ENCODE measurements around the gene MOGAT1. TPM values are rescaled to one million over a fixed set of nuclear protein-coding genes. Genes with fewer than 3 reads are reported as not detected.

The MOGAT1 gene
- total RNA-seq, 3 donors from 2014 or later (not counting 1 experiment from before 2014, with no cell fraction given), result not detected

DNA sequence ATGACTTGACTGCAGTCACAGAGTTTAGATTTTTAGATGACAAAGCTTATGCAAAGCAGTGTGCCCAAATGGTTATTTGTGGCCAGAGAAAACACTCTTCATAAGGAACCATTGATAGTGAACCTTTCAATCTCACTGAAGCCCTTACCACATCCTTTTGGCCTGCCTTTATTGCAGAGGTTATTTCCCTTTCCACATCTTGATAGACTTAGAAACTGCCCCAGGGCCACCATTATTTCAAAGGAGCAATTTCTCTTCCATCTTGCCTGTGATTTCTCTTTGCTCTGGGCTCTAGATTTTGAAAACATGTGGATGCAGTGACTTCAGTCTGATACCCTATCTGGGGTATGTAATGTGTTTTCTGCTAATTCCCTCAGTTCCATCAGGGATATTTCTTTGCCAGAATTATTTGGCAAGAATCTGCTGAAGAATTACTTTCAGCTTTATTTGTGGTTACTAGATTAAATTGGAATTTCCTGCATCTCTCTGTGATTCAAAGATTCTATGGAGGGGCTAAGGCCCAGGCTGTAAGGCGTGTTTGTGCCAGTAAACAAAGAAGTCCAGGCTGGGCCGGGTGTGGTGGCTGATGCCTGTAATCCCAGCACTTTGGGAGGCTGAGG is 51.0 kb downstream of the MOGAT1 start:
- H3K27ac Mint-ChIP-seq, result no peak overlapping the region
- H3K36me3 Mint-ChIP-seq, result no peaks in the 10 kb centered on the region
- Histone ChIP-seq H3K27ac (ENCODE audit: low read length) (no peak overlapping the region), H3K27me3 (ENCODE audit: control insufficient read depth, insufficient read depth, low read length) (no peaks in the 10 kb centered on the region), H3K4me3 (ENCODE audit: low read length) (no peak overlapping the region), H3K36me3 (ENCODE audit: control insufficient read depth, insufficient read depth, low read length) (no peaks in the 10 kb centered on the region), H3K4me1 (ENCODE audit: control insufficient read depth, insufficient read depth, low read length) (no peaks in the 10 kb centered on the region), H3K9me3 (ENCODE audit: control insufficient read depth, insufficient read depth, low read length) (no peaks in the 10 kb centered on the region)
- no peak for ATAC-seq
- no peaks in the 10 kb centered on the region for H3K9me3 Mint-ChIP-seq
- H3K4me3 Mint-ChIP-seq, result no peak overlapping the region
- TF ChIP-seq, protein P1, sequence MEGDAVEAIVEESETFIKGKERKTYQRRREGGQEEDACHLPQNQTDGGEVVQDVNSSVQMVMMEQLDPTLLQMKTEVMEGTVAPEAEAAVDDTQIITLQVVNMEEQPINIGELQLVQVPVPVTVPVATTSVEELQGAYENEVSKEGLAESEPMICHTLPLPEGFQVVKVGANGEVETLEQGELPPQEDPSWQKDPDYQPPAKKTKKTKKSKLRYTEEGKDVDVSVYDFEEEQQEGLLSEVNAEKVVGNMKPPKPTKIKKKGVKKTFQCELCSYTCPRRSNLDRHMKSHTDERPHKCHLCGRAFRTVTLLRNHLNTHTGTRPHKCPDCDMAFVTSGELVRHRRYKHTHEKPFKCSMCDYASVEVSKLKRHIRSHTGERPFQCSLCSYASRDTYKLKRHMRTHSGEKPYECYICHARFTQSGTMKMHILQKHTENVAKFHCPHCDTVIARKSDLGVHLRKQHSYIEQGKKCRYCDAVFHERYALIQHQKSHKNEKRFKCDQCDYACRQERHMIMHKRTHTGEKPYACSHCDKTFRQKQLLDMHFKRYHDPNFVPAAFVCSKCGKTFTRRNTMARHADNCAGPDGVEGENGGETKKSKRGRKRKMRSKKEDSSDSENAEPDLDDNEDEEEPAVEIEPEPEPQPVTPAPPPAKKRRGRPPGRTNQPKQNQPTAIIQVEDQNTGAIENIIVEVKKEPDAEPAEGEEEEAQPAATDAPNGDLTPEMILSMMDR (IDR thresholded peaks at IDR 0.05), result no peak
- no peaks in the 10 kb centered on the region for H3K27me3 Mint-ChIP-seq (ENCODE audit: low read depth in 2 of 2)
- intact Hi-C loops (cut with micrococcal nuclease), result no loop called here
- no peaks in the 10 kb centered on the region for H3K4me1 Mint-ChIP-seq
- DNase-seq, result no peak
- WGBS (ENCODE audit: insufficient coverage), result 92% methylated on average over 2 of the region's 2 CpGs

DNA sequence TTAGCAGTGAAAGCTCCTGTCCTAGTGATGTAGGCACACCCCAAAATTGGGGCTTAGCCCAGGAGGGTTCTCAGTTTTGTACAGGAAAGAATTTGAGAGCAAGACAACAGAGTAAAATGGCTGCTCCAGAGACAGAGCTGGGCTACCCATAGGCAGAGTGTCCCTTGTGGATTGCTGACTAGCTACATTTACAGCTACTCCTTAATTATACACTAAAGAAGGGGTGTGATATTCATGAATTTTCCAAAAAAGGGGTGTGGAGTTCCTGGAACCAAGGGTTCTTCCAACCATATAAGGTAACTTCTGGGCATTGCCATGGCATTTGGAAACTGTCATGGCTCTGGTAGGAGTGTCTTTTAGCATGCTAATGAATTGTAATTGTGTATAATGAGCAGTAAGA is 52.8 kb downstream of the MOGAT1 start:
- no peak overlapping the region for H3K27ac Mint-ChIP-seq
- DNase-seq, result no peak
- intact Hi-C loops (cut with micrococcal nuclease), result no loop called here
- H3K36me3 Mint-ChIP-seq, result no peaks in the 10 kb centered on the region
- TF ChIP-seq, protein P1 (IDR thresholded peaks at IDR 0.05), result no peak
- H3K4me1 Mint-ChIP-seq, result no peaks in the 10 kb centered on the region
- no peaks in the 10 kb centered on the region for H3K27me3 ChIP-seq (ENCODE audit: control insufficient read depth, insufficient read depth, low read length)
- no peaks in the 10 kb centered on the region for H3K27me3 Mint-ChIP-seq (ENCODE audit: low read depth in 2 of 2)
- H3K4me1 ChIP-seq (ENCODE audit: control insufficient read depth, insufficient read depth, low read length), result no peaks in the 10 kb centered on the region
- H3K9me3 Mint-ChIP-seq, result no peaks in the 10 kb centered on the region
- H3K36me3 ChIP-seq (ENCODE audit: control insufficient read depth, insufficient read depth, low read length), result no peaks in the 10 kb centered on the region
- no peak overlapping the region for H3K4me3 Mint-ChIP-seq
- H3K27ac ChIP-seq (ENCODE audit: low read length), result no peak overlapping the region
- no peak for ATAC-seq
- H3K9me3 ChIP-seq (ENCODE audit: control insufficient read depth, insufficient read depth, low read length), result no peaks in the 10 kb centered on the region
- no peak overlapping the region for H3K4me3 ChIP-seq (ENCODE audit: low read length)

DNA sequence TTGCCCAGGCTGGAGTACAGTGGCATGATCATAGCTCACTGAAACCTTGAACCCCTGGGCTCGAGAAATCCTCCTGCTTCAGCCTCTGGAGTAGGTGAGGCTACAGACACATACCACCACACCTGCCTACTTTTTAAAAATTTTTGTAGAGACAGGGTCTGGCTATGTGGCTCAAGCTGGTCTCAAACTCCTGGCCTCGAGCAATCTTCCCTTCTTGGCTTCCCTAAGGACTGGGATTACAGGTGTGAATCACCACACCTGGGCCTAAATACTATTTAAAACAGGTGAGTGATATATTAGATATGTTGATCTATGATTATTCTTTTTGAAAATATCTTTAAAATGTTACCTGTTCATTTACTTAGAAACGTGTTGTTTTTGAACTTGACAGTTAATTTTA is 57.2 kb downstream of the MOGAT1 start:
- H3K27ac Mint-ChIP-seq, result no peak overlapping the region
- no peaks in the 10 kb centered on the region for H3K27me3 ChIP-seq (ENCODE audit: control insufficient read depth, insufficient read depth, low read length)
- H3K9me3 ChIP-seq (ENCODE audit: control insufficient read depth, insufficient read depth, low read length), result no peaks in the 10 kb centered on the region
- no peak overlapping the region for H3K27ac ChIP-seq (ENCODE audit: low read length)
- no peaks in the 10 kb centered on the region for H3K36me3 ChIP-seq (ENCODE audit: control insufficient read depth, insufficient read depth, low read length)
- H3K4me3 Mint-ChIP-seq, result no peak overlapping the region
- peaks cover 0 to 8% of the 10 kb centered on the region in 2 donors for H3K27me3 Mint-ChIP-seq (ENCODE audit: low read depth in 2 of 2)
- 76% methylated on average over 2 of the region's 3 CpGs for WGBS (ENCODE audit: insufficient coverage)
- TF ChIP-seq, protein P1 (IDR thresholded peaks at IDR 0.05), result no peak
- H3K4me1 Mint-ChIP-seq, result no peaks in the 10 kb centered on the region
- no peaks in the 10 kb centered on the region for H3K9me3 Mint-ChIP-seq
- H3K36me3 Mint-ChIP-seq, result no peaks in the 10 kb centered on the region
- H3K4me1 ChIP-seq (ENCODE audit: control insufficient read depth, insufficient read depth, low read length), result peaks cover 4% of the 10 kb centered on the region
- ATAC-seq (no peak), DNase-seq (no peak)
- no peak overlapping the region for H3K4me3 ChIP-seq (ENCODE audit: low read length)
- intact Hi-C loops (cut with micrococcal nuclease), result no loop called here

DNA sequence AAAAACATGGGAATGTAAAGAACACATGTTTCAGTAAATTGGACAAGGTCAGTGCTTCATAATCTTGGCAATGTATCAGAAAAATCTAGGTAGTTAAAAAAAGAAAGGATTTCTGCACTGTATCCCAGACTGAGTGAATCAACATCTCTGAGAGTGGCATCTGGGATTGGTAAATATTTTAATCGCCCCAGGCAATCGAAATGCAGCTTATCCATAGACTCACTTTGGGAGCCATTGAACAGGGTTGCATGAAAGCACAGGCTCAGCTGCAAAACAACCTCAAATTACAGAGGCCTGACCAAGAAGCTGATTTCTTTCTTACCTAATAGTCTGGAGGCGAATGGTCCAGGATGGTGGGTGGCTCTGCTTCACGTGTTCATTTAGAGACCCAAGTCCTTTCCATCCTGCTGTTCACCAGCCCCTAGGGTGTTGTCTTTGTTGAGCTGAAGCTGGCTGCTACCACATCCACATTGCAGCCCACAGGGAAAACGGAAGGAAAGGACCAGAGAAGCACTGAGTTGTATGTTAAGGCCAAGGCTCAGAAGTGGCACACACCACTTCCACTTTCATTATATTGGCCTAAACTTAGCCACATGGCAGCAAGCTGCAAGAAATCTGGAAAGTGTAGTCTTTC is 59.0 kb downstream of the MOGAT1 start:
- Histone ChIP-seq H3K27ac (ENCODE audit: low read length) (no peak overlapping the region), H3K27me3 (ENCODE audit: control insufficient read depth, insufficient read depth, low read length) (no peaks in the 10 kb centered on the region), H3K9me3 (ENCODE audit: control insufficient read depth, insufficient read depth, low read length) (no peaks in the 10 kb centered on the region), H3K36me3 (ENCODE audit: control insufficient read depth, insufficient read depth, low read length) (no peaks in the 10 kb centered on the region), H3K4me3 (ENCODE audit: low read length) (no peak overlapping the region), H3K4me1 (ENCODE audit: control insufficient read depth, insufficient read depth, low read length) (peaks cover 4% of the 10 kb centered on the region)
- ATAC-seq (no peak), DNase-seq (no peak)
- Mint-ChIP-seq H3K4me3 (no peak overlapping the region), H3K4me1 (no peaks in the 10 kb centered on the region), H3K27ac (no peak overlapping the region), H3K27me3 (ENCODE audit: low read depth in 2 of 2) (peaks cover 0 to 11% of the 10 kb centered on the region in 2 donors), H3K9me3 (no peaks in the 10 kb centered on the region), H3K36me3 (no peaks in the 10 kb centered on the region)
- 47% methylated on average over 5 of the region's 5 CpGs for WGBS (ENCODE audit: insufficient coverage)
- TF ChIP-seq, protein P1 (IDR thresholded peaks at IDR 0.05), result no peak
- intact Hi-C loops (cut with micrococcal nuclease), result no loop called here
